Measurements from ENCODE around the gene SAMD8. TPM values are rescaled to one million over a fixed set of nuclear protein-coding genes. Genes with fewer than 3 reads are reported as not detected.

Gene SAMD8
- total and polyA plus RNA-seq, 10 of the 15 experiments (the other 5 are each of a cell fraction or from before 2014, with no cell fraction given): 2.8 to 26.0 (median 9.3) TPM

DNA sequence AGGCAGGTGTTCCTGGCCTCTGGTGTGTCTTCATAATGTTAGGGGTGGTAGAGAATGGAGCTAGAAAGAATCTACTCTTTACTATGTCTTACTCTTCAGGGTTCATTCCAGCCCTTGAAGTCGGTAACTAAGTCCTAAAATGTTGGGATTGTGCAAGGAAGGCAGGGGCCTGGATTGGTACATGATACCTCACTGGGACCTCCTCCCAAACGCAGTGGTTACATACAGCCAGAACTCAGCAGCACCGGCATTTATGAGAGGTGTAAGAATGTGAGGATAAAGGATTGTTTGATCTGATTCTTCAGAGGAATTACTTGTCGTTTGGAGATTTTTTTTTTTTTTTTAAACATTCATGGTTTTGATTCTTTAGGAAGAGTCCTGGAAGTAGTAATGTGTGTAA is 117.4 kb downstream of the SAMD8 start (continued):
- TF ChIP-seq, protein P1, sequence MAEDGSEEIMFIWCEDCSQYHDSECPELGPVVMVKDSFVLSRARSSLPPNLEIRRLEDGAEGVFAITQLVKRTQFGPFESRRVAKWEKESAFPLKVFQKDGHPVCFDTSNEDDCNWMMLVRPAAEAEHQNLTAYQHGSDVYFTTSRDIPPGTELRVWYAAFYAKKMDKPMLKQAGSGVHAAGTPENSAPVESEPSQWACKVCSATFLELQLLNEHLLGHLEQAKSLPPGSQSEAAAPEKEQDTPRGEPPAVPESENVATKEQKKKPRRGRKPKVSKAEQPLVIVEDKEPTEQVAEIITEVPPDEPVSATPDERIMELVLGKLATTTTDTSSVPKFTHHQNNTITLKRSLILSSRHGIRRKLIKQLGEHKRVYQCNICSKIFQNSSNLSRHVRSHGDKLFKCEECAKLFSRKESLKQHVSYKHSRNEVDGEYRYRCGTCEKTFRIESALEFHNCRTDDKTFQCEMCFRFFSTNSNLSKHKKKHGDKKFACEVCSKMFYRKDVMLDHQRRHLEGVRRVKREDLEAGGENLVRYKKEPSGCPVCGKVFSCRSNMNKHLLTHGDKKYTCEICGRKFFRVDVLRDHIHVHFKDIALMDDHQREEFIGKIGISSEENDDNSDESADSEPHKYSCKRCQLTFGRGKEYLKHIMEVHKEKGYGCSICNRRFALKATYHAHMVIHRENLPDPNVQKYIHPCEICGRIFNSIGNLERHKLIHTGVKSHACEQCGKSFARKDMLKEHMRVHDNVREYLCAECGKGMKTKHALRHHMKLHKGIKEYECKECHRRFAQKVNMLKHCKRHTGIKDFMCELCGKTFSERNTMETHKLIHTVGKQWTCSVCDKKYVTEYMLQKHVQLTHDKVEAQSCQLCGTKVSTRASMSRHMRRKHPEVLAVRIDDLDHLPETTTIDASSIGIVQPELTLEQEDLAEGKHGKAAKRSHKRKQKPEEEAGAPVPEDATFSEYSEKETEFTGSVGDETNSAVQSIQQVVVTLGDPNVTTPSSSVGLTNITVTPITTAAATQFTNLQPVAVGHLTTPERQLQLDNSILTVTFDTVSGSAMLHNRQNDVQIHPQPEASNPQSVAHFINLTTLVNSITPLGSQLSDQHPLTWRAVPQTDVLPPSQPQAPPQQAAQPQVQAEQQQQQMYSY (CRISPR knock-in tag; IDR thresholded peaks at IDR 0.05): no peak

DNA sequence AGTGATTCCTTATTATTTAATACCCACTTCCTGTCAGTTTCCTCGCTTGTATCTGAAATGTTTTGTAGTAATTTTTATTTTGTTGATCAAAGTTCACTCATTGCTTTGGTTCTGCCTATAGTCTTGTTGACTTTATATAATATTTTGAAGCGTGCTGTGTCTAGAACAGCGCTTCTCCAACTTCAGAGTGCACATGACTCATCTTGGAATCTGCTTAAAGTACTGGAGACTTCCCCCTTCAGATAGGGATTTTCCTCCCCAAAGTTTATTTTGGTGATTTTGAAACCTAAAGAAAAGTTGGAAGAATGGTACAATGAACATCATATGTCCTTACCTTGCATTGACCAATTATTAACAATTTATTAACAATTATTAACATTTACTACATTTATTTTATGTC is 118.5 kb downstream of the SAMD8 start:
- Histone ChIP-seq H4K20me1 (ENCODE audit: control insufficient read depth, insufficient read depth) (peaks cover 2% of the 10 kb centered on the region; the same call in 1 of the 2 replicates), H3K4me3 (no peak overlapping the region), H3K4me2 (ENCODE audit: control insufficient read depth, insufficient read depth) (no peak overlapping the region), H3K27me3 (replicated peaks in 1 of 2; ENCODE audit: control insufficient read depth in 2 of 2, insufficient read depth in 2 of 2, low read length in 1 of 2) (no peaks in the 10 kb centered on the region), H3K9me3 (replicated peaks; ENCODE audit: control insufficient read depth, insufficient read depth, low read length) (no peaks in the 10 kb centered on the region), H3K9ac (ENCODE audit: control insufficient read depth, insufficient read depth, low read length) (no peak overlapping the region), H3K36me3 (ENCODE audit: control insufficient read depth in 2 of 2, insufficient read depth in 2 of 2, low read length in 1 of 2) (peaks cover 21 to 39% of the 10 kb centered on the region in 2 experiments), H3K4me1 (ENCODE audit: control insufficient read depth, insufficient read depth, low read length) (peaks cover 9% of the 10 kb centered on the region), H3K79me2 (ENCODE audit: control insufficient read depth, insufficient read depth, low read length) (peaks cover 27% of the 10 kb centered on the region), H2AFZ (ENCODE audit: control insufficient read depth, low read depth, low read length) (no peak overlapping the region), H3K27ac (ENCODE audit: control insufficient read depth, insufficient read depth) (no peak overlapping the region)
- intact Hi-C loops (cut with micrococcal nuclease; ENCODE audit: unreplicated experiment) (loop anchor here (2.0 to 5.0 kb wide), 2 partner anchors 19 to 1343 kb away; partner anchors contain the start of gene VDAC2), in situ Hi-C loops (cut with MboI) (loop anchor here (5.0 to 10.0 kb wide), 3 partner anchors 118 to 1345 kb away; partner anchors contain the start of gene SAMD8)
- POLR2A ChIA-PET: interaction anchor here (1.0 to 5.1 kb wide), 2 partner anchors 20 to 118 kb away, joined by 3 to 21 read pairs; partner anchors contain the start of genes SAMD8 and VDAC2
- SMC1A ChIA-PET (ENCODE audit: uncharacterized antibody, unreplicated experiment): interaction anchor here (0.9 to 3.4 kb wide), 12 partner anchors 8 to 985 kb away, joined by 3 to 21 read pairs (median 4); no protein-coding TSS in a partner anchor
- no peak for FAIRE-seq
- no TSS peak for BruUV-seq (replicated peaks)
- CTCF ChIA-PET: interaction anchor here (0.7 to 14.5 kb wide), 17 partner anchors 7 to 986 kb away, joined by 3 to 207 read pairs (median 6); partner anchors contain the start of gene VDAC2
- no peak for ATAC-seq
- DNase-seq (ENCODE audit: low read depth, low spot score): no peak
- RAD21 ChIA-PET (ENCODE audit: unreplicated experiment): interaction anchor here (0.6 to 2.8 kb wide), 6 partner anchors 20 to 546 kb away, joined by 3 to 17 read pairs (median 6); partner anchors contain the start of gene VDAC2
- 81% methylated on average over 3 of the region's 3 CpGs for WGBS (ENCODE audit: insufficient coverage, insufficient replicate concordance, low lambda C conversion rate, missing lambda C conversion rate)
- TF ChIP-seq MEF2A (IDR thresholded peaks at IDR 0.05; ENCODE audit: insufficient read depth, low read depth, low read length) (no peak), SREBF1 (IDR thresholded peaks at IDR 0.05; ENCODE audit: low read length) (no peak), ZNF274 (IDR thresholded peaks at IDR 0.05; ENCODE audit: insufficient read depth, insufficient read length) (no peak), PAX8 (IDR thresholded peaks at IDR 0.05) (no peak), SMC3 (IDR thresholded peaks at IDR 0.05; ENCODE audit: borderline replicate concordance, low read length) (no peak), ZBED1 (IDR thresholded peaks at IDR 0.05; ENCODE audit: borderline replicate concordance) (no peak), NRF1 (conservative IDR thresholded peaks at IDR 0.05; ENCODE audit: low read depth, low read length) (no peak)
- TF ChIP-seq, protein P2, sequence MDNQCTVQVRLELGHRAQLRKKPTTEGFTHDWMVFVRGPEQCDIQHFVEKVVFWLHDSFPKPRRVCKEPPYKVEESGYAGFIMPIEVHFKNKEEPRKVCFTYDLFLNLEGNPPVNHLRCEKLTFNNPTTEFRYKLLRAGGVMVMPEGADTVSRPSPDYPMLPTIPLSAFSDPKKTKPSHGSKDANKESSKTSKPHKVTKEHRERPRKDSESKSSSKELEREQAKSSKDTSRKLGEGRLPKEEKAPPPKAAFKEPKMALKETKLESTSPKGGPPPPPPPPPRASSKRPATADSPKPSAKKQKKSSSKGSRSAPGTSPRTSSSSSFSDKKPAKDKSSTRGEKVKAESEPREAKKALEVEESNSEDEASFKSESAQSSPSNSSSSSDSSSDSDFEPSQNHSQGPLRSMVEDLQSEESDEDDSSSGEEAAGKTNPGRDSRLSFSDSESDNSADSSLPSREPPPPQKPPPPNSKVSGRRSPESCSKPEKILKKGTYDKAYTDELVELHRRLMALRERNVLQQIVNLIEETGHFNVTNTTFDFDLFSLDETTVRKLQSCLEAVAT (IDR thresholded peaks at IDR 0.05): no peak
- TF ChIP-seq, protein P3, sequence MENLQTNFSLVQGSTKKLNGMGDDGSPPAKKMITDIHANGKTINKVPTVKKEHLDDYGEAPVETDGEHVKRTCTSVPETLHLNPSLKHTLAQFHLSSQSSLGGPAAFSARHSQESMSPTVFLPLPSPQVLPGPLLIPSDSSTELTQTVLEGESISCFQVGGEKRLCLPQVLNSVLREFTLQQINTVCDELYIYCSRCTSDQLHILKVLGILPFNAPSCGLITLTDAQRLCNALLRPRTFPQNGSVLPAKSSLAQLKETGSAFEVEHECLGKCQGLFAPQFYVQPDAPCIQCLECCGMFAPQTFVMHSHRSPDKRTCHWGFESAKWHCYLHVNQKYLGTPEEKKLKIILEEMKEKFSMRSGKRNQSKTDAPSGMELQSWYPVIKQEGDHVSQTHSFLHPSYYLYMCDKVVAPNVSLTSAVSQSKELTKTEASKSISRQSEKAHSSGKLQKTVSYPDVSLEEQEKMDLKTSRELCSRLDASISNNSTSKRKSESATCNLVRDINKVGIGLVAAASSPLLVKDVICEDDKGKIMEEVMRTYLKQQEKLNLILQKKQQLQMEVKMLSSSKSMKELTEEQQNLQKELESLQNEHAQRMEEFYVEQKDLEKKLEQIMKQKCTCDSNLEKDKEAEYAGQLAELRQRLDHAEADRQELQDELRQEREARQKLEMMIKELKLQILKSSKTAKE (IDR thresholded peaks at IDR 0.05; ENCODE audit: low read depth, poor library complexity, severe bottlenecking): no peak
- TF ChIP-seq, protein P4, sequence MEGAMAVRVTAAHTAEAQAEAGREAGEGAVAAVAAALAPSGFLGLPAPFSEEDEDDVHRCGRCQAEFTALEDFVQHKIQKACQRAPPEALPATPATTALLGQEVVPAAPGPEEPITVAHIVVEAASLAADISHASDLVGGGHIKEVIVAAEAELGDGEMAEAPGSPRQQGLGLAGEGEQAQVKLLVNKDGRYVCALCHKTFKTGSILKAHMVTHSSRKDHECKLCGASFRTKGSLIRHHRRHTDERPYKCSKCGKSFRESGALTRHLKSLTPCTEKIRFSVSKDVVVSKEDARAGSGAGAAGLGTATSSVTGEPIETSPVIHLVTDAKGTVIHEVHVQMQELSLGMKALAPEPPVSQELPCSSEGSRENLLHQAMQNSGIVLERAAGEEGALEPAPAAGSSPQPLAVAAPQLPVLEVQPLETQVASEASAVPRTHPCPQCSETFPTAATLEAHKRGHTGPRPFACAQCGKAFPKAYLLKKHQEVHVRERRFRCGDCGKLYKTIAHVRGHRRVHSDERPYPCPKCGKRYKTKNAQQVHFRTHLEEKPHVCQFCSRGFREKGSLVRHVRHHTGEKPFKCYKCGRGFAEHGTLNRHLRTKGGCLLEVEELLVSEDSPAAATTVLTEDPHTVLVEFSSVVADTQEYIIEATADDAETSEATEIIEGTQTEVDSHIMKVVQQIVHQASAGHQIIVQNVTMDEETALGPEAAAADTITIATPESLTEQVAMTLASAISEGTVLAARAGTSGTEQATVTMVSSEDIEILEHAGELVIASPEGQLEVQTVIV (IDR thresholded peaks at IDR 0.05; ENCODE audit: borderline replicate concordance, partially characterized antibody): no peak

Data from GM12878 (cell line).